Lower leg skin (tissue), 3 donors: Measurements from ENCODE around the gene CAMTA1.

Experiments
- POLR2A ChIP-seq, 2 donors: fragments of 450-650 bp; IDR thresholded peaks; one replicate each; pipeline ENCODE4 v1.6.1; 2016 to 2017; ENCODE audit warnings: antibody characterized with exemption in 2 of 2, mild to moderate bottlenecking in 1 of 2, moderate library complexity in 1 of 2
- TF ChIP-seq, protein P1 (sequence below), 3 donors: fragments of 450-650 bp; IDR thresholded peaks; one replicate each; pipeline ENCODE4 v1.5.1; 2016; ENCODE audit warnings: antibody characterized with exemption in 3 of 3, mild to moderate bottlenecking in 3 of 3, moderate library complexity in 2 of 3

DNA sequence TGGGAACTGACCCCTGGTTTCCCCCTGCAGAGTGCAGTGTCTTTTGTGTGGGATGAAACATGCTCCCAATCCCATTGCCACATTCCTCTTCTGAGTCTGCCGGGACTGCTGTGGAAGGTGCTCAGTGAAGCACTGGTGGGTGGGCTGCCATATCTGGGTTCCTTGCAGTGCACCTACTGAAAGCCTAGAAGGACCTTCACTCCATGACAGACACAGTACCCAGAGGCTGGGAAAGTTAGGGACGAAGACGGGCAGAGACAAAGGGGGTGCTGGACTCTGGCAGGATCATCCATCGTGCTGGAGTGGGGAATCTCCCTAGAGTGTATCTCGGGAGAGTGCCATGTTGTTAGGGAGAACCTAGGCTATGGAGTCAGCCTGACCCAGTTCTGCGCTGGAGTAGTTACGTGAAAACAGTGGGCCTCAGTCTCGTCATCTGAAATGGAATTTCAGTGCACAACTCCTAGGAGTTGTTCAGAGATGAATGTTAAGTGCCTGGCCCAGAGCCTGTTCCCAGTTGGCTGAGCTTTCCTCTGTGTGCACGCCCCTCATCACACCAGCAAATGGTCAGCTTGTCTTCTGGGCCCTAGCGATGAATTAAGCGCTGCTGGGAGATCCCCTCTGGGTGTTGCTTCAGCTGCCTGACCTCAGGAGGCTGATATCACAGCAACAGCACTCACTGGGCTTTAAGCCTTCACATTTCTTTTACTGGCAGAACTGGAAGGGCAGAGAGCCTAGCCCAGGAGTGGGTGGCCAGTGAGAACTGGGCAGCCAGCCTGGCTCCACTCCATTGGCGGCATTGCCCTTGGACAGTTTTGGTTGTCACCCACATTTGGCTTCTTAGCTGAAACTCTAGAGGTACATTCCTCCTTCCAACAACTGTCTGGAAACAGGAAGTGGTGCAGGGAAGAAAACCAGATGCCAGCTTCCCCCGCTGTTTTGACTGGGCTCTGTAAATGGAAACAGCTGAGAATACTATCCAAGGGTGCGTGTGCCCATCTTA lies 506.0 kb downstream of the CAMTA1 start:
- TF ChIP-seq, protein P1, sequence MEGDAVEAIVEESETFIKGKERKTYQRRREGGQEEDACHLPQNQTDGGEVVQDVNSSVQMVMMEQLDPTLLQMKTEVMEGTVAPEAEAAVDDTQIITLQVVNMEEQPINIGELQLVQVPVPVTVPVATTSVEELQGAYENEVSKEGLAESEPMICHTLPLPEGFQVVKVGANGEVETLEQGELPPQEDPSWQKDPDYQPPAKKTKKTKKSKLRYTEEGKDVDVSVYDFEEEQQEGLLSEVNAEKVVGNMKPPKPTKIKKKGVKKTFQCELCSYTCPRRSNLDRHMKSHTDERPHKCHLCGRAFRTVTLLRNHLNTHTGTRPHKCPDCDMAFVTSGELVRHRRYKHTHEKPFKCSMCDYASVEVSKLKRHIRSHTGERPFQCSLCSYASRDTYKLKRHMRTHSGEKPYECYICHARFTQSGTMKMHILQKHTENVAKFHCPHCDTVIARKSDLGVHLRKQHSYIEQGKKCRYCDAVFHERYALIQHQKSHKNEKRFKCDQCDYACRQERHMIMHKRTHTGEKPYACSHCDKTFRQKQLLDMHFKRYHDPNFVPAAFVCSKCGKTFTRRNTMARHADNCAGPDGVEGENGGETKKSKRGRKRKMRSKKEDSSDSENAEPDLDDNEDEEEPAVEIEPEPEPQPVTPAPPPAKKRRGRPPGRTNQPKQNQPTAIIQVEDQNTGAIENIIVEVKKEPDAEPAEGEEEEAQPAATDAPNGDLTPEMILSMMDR (IDR thresholded peaks at IDR 0.05): no peak
- no peak for TF ChIP-seq POLR2A (IDR thresholded peaks at IDR 0.05)
